Measurements from ENCODE around the gene SPATS2. TPM values are rescaled to one million over a fixed set of nuclear protein-coding genes. Genes with fewer than 3 reads are reported as not detected.

Gene SPATS2
- total RNA-seq, 1 donor from 2014 or later, result 5.9 TPM

- Histone ChIP-seq H3K4me1 (peaks cover 20% of the 10 kb centered on the region), H3K27ac (replicated peaks) (no peak overlapping the region), H3K4me3 (no peak overlapping the region), H3K9me3 (replicated peaks) (no peaks in the 10 kb centered on the region), H3K36me3 (no peaks in the 10 kb centered on the region), H3K27me3 (ENCODE audit: low read depth) (peaks cover 98% of the 10 kb centered on the region)
- no peak for DNase-seq
- no peak for TF ChIP-seq CTCF (IDR thresholded peaks at IDR 0.05; ENCODE audit: borderline replicate concordance)
- intact Hi-C loops (cut with micrococcal nuclease), result no loop called here
Observed at GRCh38 chr12:49334226-49334625, 33.0 kb upstream of the SPATS2 start.

GRCh38 chr12:49334681-49335080, 32.6 kb upstream of the SPATS2 start:
- no peak for TF ChIP-seq CTCF (IDR thresholded peaks at IDR 0.05; ENCODE audit: borderline replicate concordance)
- H3K36me3 ChIP-seq, result no peaks in the 10 kb centered on the region
- no peak for DNase-seq
- peaks cover 20% of the 10 kb centered on the region for H3K4me1 ChIP-seq
- intact Hi-C loops (cut with micrococcal nuclease), result no loop called here
- no peak overlapping the region for H3K4me3 ChIP-seq
- H3K27me3 ChIP-seq (ENCODE audit: low read depth), result peaks cover 99% of the 10 kb centered on the region
- H3K9me3 ChIP-seq (replicated peaks), result no peaks in the 10 kb centered on the region
- H3K27ac ChIP-seq (replicated peaks), result no peak overlapping the region

GRCh38 chr12:49335118-49335954, 31.9 kb upstream of the SPATS2 start:
- TF ChIP-seq CTCF (IDR thresholded peaks at IDR 0.05; ENCODE audit: borderline replicate concordance), result no peak
- Histone ChIP-seq H3K4me1 (peaks cover 20% of the 10 kb centered on the region), H3K27me3 (ENCODE audit: low read depth) (peaks cover 99% of the 10 kb centered on the region), H3K36me3 (no peaks in the 10 kb centered on the region), H3K9me3 (replicated peaks) (no peaks in the 10 kb centered on the region), H3K27ac (replicated peaks) (no peak overlapping the region), H3K4me3 (no peak overlapping the region)
- no peak for DNase-seq
- intact Hi-C loops (cut with micrococcal nuclease), result no loop called here

- DNase-seq, result no peak
- no peaks in the 10 kb centered on the region for H3K36me3 ChIP-seq
- no peaks in the 10 kb centered on the region for H3K9me3 ChIP-seq (replicated peaks)
- H3K27ac ChIP-seq (replicated peaks), result no peak overlapping the region
- peak overlapping the region; percentile 61 for H3K4me3 ChIP-seq
- H3K4me1 ChIP-seq, result peaks cover 20% of the 10 kb centered on the region
- no peak for TF ChIP-seq CTCF (IDR thresholded peaks at IDR 0.05; ENCODE audit: borderline replicate concordance)
- intact Hi-C loops (cut with micrococcal nuclease), result no loop called here
- H3K27me3 ChIP-seq (ENCODE audit: low read depth), result peaks cover 99% of the 10 kb centered on the region
Observed at GRCh38 chr12:49335955-49336644, 31.2 kb upstream of the SPATS2 start.

GRCh38 chr12:49336645-49337584, 30.3 kb upstream of the SPATS2 start, which contains the start of gene C1QL4:
Gene C1QL4, minus strand, starts transcription at chr12:49337188. Its CDS starts 711 bp downstream, at chr12:49336477.
- H3K27me3 ChIP-seq (ENCODE audit: low read depth), result peaks cover 100% of the 10 kb centered on the region
- intact Hi-C loops (cut with micrococcal nuclease), result no loop called here

More at GRCh38 chr12:49336645-49337584, 30.3 kb upstream of the SPATS2 start, which contains the start of gene C1QL4:
- H3K9me3 ChIP-seq (replicated peaks), result no peaks in the 10 kb centered on the region
- peak within 1 kb of the TSS; percentile 61 for H3K4me3 ChIP-seq
- no peak within 1 kb of the TSS for H3K27ac ChIP-seq (replicated peaks)
- DNase-seq, result peak; percentile 83
- H3K4me1 ChIP-seq, result peaks cover 15% of the 10 kb centered on the region
- H3K36me3 ChIP-seq, result no peaks in the 10 kb centered on the region
- TF ChIP-seq CTCF (IDR thresholded peaks at IDR 0.05; ENCODE audit: borderline replicate concordance), result peak; percentile 99
